ENCODE measurements around the gene MOG. TPM values are rescaled to one million over a fixed set of nuclear protein-coding genes. Genes with fewer than 3 reads are reported as not detected.
"Not testable (repeated sequence)": the region's sequence is repeated elsewhere in the genome, so short reads cannot be mapped to it uniquely, and the experiment has no call there.

MOG gene
- total and polyA plus RNA-seq, 2 donors (not counting 1 experiment from before 2014, with no cell fraction given) = not detected

DNA sequence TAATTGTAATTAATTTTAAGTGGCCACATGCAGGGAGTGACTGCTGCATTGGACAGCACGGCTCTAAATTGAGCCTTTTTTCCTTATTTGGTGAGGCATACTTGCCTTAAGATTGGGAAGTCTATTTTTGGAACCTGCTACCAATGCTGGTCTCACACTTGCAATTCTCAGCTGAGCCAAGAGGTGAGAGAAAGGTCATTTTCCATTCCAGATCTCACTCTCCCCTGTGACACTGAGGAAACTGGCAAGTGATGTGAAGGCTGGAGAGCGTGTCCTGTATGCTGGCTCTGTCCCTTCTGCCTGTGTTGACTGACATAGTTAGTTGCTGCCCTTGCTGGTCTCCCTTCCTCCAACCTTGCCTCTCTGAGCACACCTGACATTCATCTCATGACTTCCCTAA lies 735 bp upstream of the MOG start:
- ChIA-PET POLR2A (no interaction called here), CTCF (interaction anchor here (0.7 kb wide), 1 partner anchor 1293 kb away, joined by 3 read pairs; no protein-coding TSS in a partner anchor)
- Histone ChIP-seq H3K27me3 (replicated peaks in 1 of 4; ENCODE audit: control extremely low read depth in 1 of 4, control insufficient read depth in 3 of 4, insufficient read depth in 4 of 4, low read length in 3 of 4) (peaks cover 0 to 34% (median 9%) of the 10 kb centered on the region in 4 experiments), H3K79me2 (ENCODE audit: control insufficient read depth, insufficient read depth, low read length) (no peaks in the 10 kb centered on the region), H3K4me3 (ENCODE audit: control extremely low read depth in 1 of 5, extremely low read depth in 1 of 5, insufficient read depth in 1 of 5, low read depth in 2 of 5, low read length in 4 of 5) (no peak overlapping the region), H3K9ac (ENCODE audit: low read length) (no peak overlapping the region), H4K20me1 (ENCODE audit: control insufficient read depth, insufficient read depth, low read length, poor library complexity, severe bottlenecking) (no peaks in the 10 kb centered on the region), H3K9me3 (ENCODE audit: control extremely low read depth in 1 of 3, control insufficient read depth in 2 of 3, insufficient read depth in 1 of 3, low read length in 2 of 3) (peaks cover 0 to 2% (median 0%) of the 10 kb centered on the region in 3 donors), H3K4me1 (ENCODE audit: control insufficient read depth in 2 of 2, insufficient read depth in 2 of 2, low read length in 2 of 2) (no peaks in the 10 kb centered on the region), H3K27ac (ENCODE audit: low read length in 2 of 2) (no peak overlapping the region), H2AFZ (ENCODE audit: insufficient read depth, low read depth, low read length, poor library complexity, severe bottlenecking) (no peak overlapping the region), H3K4me2 (replicated peaks; ENCODE audit: low read depth, low read length, poor library complexity, severe bottlenecking) (no peak overlapping the region), H3K36me3 (replicated peaks in 1 of 2; ENCODE audit: control extremely low read depth in 1 of 2, control insufficient read depth in 1 of 2, extremely low read depth in 1 of 2, insufficient read depth in 2 of 2, low read length in 1 of 2) (no peaks in the 10 kb centered on the region)
- ATAC-seq (ENCODE audit: low read depth) (no peak), DNase-seq (no peak)
- no peaks in the 10 kb centered on the region for H3K9me3 Mint-ChIP-seq (ENCODE audit: insufficient read depth)
- H3K4me1 Mint-ChIP-seq = peaks cover 4% of the 10 kb centered on the region
- no peak overlapping the region for H3K27ac Mint-ChIP-seq
- no peak overlapping the region for H3K4me3 Mint-ChIP-seq
- H3K27me3 Mint-ChIP-seq = peaks cover 20% of the 10 kb centered on the region
- TF ChIP-seq, protein P1, sequence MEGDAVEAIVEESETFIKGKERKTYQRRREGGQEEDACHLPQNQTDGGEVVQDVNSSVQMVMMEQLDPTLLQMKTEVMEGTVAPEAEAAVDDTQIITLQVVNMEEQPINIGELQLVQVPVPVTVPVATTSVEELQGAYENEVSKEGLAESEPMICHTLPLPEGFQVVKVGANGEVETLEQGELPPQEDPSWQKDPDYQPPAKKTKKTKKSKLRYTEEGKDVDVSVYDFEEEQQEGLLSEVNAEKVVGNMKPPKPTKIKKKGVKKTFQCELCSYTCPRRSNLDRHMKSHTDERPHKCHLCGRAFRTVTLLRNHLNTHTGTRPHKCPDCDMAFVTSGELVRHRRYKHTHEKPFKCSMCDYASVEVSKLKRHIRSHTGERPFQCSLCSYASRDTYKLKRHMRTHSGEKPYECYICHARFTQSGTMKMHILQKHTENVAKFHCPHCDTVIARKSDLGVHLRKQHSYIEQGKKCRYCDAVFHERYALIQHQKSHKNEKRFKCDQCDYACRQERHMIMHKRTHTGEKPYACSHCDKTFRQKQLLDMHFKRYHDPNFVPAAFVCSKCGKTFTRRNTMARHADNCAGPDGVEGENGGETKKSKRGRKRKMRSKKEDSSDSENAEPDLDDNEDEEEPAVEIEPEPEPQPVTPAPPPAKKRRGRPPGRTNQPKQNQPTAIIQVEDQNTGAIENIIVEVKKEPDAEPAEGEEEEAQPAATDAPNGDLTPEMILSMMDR (IDR thresholded peaks at IDR 0.05) = no peak
- TF ChIP-seq EZH2 (IDR thresholded peaks at IDR 0.05; ENCODE audit: borderline replicate concordance, insufficient read depth, low read depth, low read length, poor library complexity, severe bottlenecking) = no peak
- intact Hi-C loops (cut with micrococcal nuclease) = no loop called here
- 100% methylated on average over 1 of the region's 2 CpGs for WGBS (ENCODE audit: insufficient coverage)

DNA sequence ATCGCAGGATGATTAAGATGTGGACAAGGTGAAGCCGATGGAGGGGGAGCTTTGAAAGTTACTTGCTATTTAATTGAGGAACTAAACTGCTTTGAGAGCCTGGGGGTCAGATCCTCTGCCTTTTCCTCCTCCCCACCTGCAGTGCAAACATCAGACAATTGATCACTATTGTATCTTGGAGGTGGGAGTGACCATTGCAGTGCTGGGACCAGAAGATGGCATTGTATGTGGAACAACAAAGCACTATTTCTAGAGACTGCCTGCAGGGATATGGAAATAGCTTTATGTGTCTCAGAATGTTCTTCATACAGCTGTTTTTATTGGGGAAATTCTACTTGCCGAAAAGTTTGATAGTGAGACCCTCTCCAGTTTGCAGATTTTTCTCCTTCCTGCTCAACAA lies 4.2 kb downstream of the MOG start:
- Mint-ChIP-seq H3K9me3 (ENCODE audit: insufficient read depth) (no peaks in the 10 kb centered on the region), H3K27me3 (peaks cover 24% of the 10 kb centered on the region), H3K4me1 (no peaks in the 10 kb centered on the region), H3K4me3 (no peak overlapping the region), H3K27ac (no peak overlapping the region)
- H3K4me2 ChIP-seq (replicated peaks; ENCODE audit: low read depth, low read length, poor library complexity, severe bottlenecking) = no peak overlapping the region
- no peak overlapping the region for H3K27ac ChIP-seq (ENCODE audit: low read length in 2 of 2)
- no peak overlapping the region for H3K9ac ChIP-seq (ENCODE audit: low read length)
- TF ChIP-seq EZH2 (IDR thresholded peaks at IDR 0.05; ENCODE audit: borderline replicate concordance, insufficient read depth, low read depth, low read length, poor library complexity, severe bottlenecking) = no peak
- TF ChIP-seq, protein P1 (IDR thresholded peaks at IDR 0.05) = no peak
- no peak for DNase-seq
- POLR2A ChIA-PET = no interaction called here
- H3K27me3 ChIP-seq (replicated peaks in 1 of 4; ENCODE audit: control extremely low read depth in 1 of 4, control insufficient read depth in 3 of 4, insufficient read depth in 4 of 4, low read length in 3 of 4) = peaks cover 0 to 28% (median 8%) of the 10 kb centered on the region in 4 experiments
- H4K20me1 ChIP-seq (ENCODE audit: control insufficient read depth, insufficient read depth, low read length, poor library complexity, severe bottlenecking) = no peaks in the 10 kb centered on the region
- CTCF ChIA-PET = interaction anchor here (8.1 kb wide), 1 partner anchor 9 kb away, joined by 87 read pairs; no protein-coding TSS in a partner anchor
- H3K9me3 ChIP-seq (ENCODE audit: control extremely low read depth in 1 of 3, control insufficient read depth in 2 of 3, insufficient read depth in 1 of 3, low read length in 2 of 3) = peaks cover 0 to 2% (median 0%) of the 10 kb centered on the region in 3 donors
- ATAC-seq (ENCODE audit: low read depth) = no peak
- H3K4me1 ChIP-seq (ENCODE audit: control insufficient read depth in 2 of 2, insufficient read depth in 2 of 2, low read length in 2 of 2) = no peaks in the 10 kb centered on the region
- no peak overlapping the region for H2AFZ ChIP-seq (ENCODE audit: insufficient read depth, low read depth, low read length, poor library complexity, severe bottlenecking)
- no peaks in the 10 kb centered on the region for H3K79me2 ChIP-seq (ENCODE audit: control insufficient read depth, insufficient read depth, low read length)
- H3K4me3 ChIP-seq (ENCODE audit: control extremely low read depth in 1 of 5, extremely low read depth in 1 of 5, insufficient read depth in 1 of 5, low read depth in 2 of 5, low read length in 4 of 5) = no peak overlapping the region
- H3K36me3 ChIP-seq (replicated peaks in 1 of 2; ENCODE audit: control extremely low read depth in 1 of 2, control insufficient read depth in 1 of 2, extremely low read depth in 1 of 2, insufficient read depth in 2 of 2, low read length in 1 of 2) = no peaks in the 10 kb centered on the region
- intact Hi-C loops (cut with micrococcal nuclease) = no loop called here
- 67% methylated on average over 1 of the region's 3 CpGs for WGBS (ENCODE audit: insufficient coverage)

DNA sequence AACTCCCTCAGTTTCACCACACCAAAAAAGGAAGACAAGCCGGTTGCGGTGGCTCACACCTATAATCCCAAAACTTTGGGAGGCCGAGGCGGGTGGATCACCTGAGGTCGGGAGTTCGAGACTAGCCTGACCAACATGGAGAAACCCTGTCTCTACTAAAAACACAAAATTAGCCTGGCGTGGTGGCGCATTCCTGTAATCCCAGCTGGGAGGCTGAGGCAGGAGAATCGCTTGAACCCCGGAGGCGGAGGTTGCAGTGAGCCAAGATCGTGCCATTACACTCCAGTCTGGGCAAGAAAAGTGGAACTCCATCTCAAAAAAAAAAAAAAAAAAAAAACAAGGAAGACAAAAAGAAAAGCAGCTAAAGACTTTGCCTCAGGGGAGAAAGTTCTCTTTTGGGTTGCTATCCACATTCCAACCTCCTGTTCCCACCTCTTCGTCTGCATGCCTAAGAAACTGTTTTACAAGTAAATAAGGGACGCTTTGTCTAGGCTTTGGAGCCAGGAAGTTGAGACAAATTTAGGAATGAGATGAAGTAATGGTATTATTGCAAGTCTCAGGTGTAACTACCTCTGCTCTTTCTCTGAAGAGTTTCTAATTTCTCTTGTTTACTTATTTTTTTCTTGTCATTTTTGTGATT lies 4.7 kb downstream of the MOG start:
- H3K4me1 ChIP-seq (ENCODE audit: control insufficient read depth in 2 of 2, insufficient read depth in 2 of 2, low read length in 2 of 2); H3K9me3 Mint-ChIP-seq (ENCODE audit: insufficient read depth); H3K36me3 ChIP-seq (replicated peaks in 1 of 2; ENCODE audit: control extremely low read depth in 1 of 2, control insufficient read depth in 1 of 2, extremely low read depth in 1 of 2, insufficient read depth in 2 of 2, low read length in 1 of 2); H3K4me1 Mint-ChIP-seq; DNase-seq; H3K9ac ChIP-seq (ENCODE audit: low read length); H3K4me3 ChIP-seq (ENCODE audit: control extremely low read depth in 1 of 5, extremely low read depth in 1 of 5, insufficient read depth in 1 of 5, low read depth in 2 of 5, low read length in 4 of 5); H3K27ac ChIP-seq (ENCODE audit: low read length in 2 of 2); H3K79me2 ChIP-seq (ENCODE audit: control insufficient read depth, insufficient read depth, low read length); POLR2A ChIA-PET; H3K4me3 Mint-ChIP-seq; ATAC-seq (ENCODE audit: low read depth); H3K9me3 ChIP-seq (ENCODE audit: control extremely low read depth in 1 of 3, control insufficient read depth in 2 of 3, insufficient read depth in 1 of 3, low read length in 2 of 3); intact Hi-C loops (cut with micrococcal nuclease); H3K27ac Mint-ChIP-seq; H4K20me1 ChIP-seq (ENCODE audit: control insufficient read depth, insufficient read depth, low read length, poor library complexity, severe bottlenecking); H3K4me2 ChIP-seq (replicated peaks; ENCODE audit: low read depth, low read length, poor library complexity, severe bottlenecking); H2AFZ ChIP-seq (ENCODE audit: insufficient read depth, low read depth, low read length, poor library complexity, severe bottlenecking): not testable (repeated sequence)
- CTCF ChIA-PET = interaction anchor here (8.1 kb wide), 1 partner anchor 10 kb away, joined by 87 read pairs; no protein-coding TSS in a partner anchor
- H3K27me3 Mint-ChIP-seq = peaks cover 24% of the 10 kb centered on the region
- peaks cover 0 to 28% (median 7%) of the 10 kb centered on the region in 4 experiments for H3K27me3 ChIP-seq (replicated peaks in 1 of 4; ENCODE audit: control extremely low read depth in 1 of 4, control insufficient read depth in 3 of 4, insufficient read depth in 4 of 4, low read length in 3 of 4)
- 72% methylated on average over 9 of the region's 14 CpGs for WGBS (ENCODE audit: insufficient coverage)

Measured in B cell (primary cell).